KMS-11 (cell line): ENCODE data around the gene ADGRB2.

Experiments used
- H2AFZ ChIP-seq: fragments of 200-600 bp; sonication (generic); 2 replicates; pipeline ENCODE4 v1.6.1; 2016; ENCODE audit warnings: antibody characterized with exemption, mixed run types, low read depth
- H3K27ac ChIP-seq: fragments of 200-600 bp; sonication (generic); 2 replicates; pipeline ENCODE4 v1.6.1; 2016; ENCODE audit warnings: mild to moderate bottlenecking, mixed run types
- H3K27me3 ChIP-seq: fragments of 200-600 bp; sonication (generic); 2 replicates; pipeline ENCODE4 v1.6.1; 2017; ENCODE audit warnings: mild to moderate bottlenecking, low read depth, mixed run types, moderate library complexity; ENCODE audit not compliant: insufficient read depth
- H3K36me3 ChIP-seq: fragments of 200-600 bp; sonication (generic); 2 replicates; pipeline ENCODE4 v1.6.1; 2017; ENCODE audit warnings: mild to moderate bottlenecking, mixed run types; ENCODE audit not compliant: insufficient read depth
- H3K4me1 ChIP-seq: fragments of 200-600 bp; sonication (generic); 2 replicates; pipeline ENCODE4 v1.6.1; 2016; ENCODE audit warnings: mild to moderate bottlenecking, low read depth, mixed run types; ENCODE audit not compliant: poor library complexity, severe bottlenecking
- H3K4me2 ChIP-seq: fragments of 200-600 bp; sonication (generic); 2 replicates; pipeline ENCODE4 v1.7.0; 2016; ENCODE audit warnings: mild to moderate bottlenecking, mixed run types
- H3K4me3 ChIP-seq: fragments of 200-600 bp; sonication (generic); IDR thresholded peaks from 2 replicates; pipeline ENCODE4 v1.6.1; 2017; ENCODE audit warnings: low read depth, low read length, mixed read lengths; ENCODE audit not compliant: insufficient read depth
- H3K79me2 ChIP-seq: fragments of 200-600 bp; sonication (generic); 2 replicates; pipeline ENCODE4 v1.6.1; 2016; ENCODE audit warnings: low read depth, mixed run types; ENCODE audit not compliant: insufficient read depth
- H3K9ac ChIP-seq: fragments of 200-600 bp; sonication (generic); 2 replicates; pipeline ENCODE4 v1.6.1; 2016; ENCODE audit warnings: mild to moderate bottlenecking, mixed run types
- H4K20me1 ChIP-seq: fragments of 200-600 bp; sonication (generic); 2 replicates; pipeline ENCODE4 v1.6.1; 2016; ENCODE audit warnings: mild to moderate bottlenecking, mixed run types; ENCODE audit not compliant: insufficient read depth
- CTCF ChIP-seq: fragments of 200-600 bp; sonication (generic); conservative IDR thresholded peaks from 2 replicates; pipeline ENCODE4 v1.6.1; 2017; ENCODE audit warnings: low read depth, mild to moderate bottlenecking, antibody characterized with exemption, low read length, moderate library complexity, mixed read lengths

Gene ADGRB2

GRCh38 chr1:31702836-31703404 lies 61.2 kb downstream of the ADGRB2 start:
- Histone ChIP-seq H3K4me2 (no peak overlapping the region), H2AFZ (no peak overlapping the region), H3K4me1 (peaks cover 19% of the 10 kb centered on the region), H3K4me3 (no peak overlapping the region), H3K27me3 (0 out of 2 replicates have a peak, but pooled peaks cover 6% of the 10 kb centered on the region), H4K20me1 (no peaks in the 10 kb centered on the region), H3K79me2 (no peaks in the 10 kb centered on the region), H3K36me3 (no peaks in the 10 kb centered on the region), H3K9ac (no peak overlapping the region), H3K27ac (no peak overlapping the region)
- TF ChIP-seq CTCF = no peak

- H3K79me2 ChIP-seq = no peaks in the 10 kb centered on the region
- H2AFZ ChIP-seq = no peak overlapping the region
- no peaks in the 10 kb centered on the region for H3K27me3 ChIP-seq
- no peaks in the 10 kb centered on the region for H3K36me3 ChIP-seq
- H3K4me3 ChIP-seq = no peak overlapping the region
- H3K4me2 ChIP-seq = no peak overlapping the region
- no peak for TF ChIP-seq CTCF
- no peaks in the 10 kb centered on the region for H4K20me1 ChIP-seq
- peaks cover 19% of the 10 kb centered on the region for H3K4me1 ChIP-seq
- H3K27ac ChIP-seq = no peak overlapping the region
- H3K9ac ChIP-seq = no peak overlapping the region
Observed at GRCh38 chr1:31701091-31701736, 62.9 kb downstream of the ADGRB2 start.

GRCh38 chr1:31700468-31701090 lies 63.6 kb downstream of the ADGRB2 start:
- no peaks in the 10 kb centered on the region for H3K36me3 ChIP-seq
- no peak overlapping the region for H3K9ac ChIP-seq
- no peaks in the 10 kb centered on the region for H3K27me3 ChIP-seq
- TF ChIP-seq CTCF = no peak
- H3K27ac ChIP-seq = no peak overlapping the region
- no peaks in the 10 kb centered on the region for H3K79me2 ChIP-seq
- H4K20me1 ChIP-seq = no peaks in the 10 kb centered on the region
- H2AFZ ChIP-seq = no peak overlapping the region
- H3K4me3 ChIP-seq = no peak overlapping the region
- 0 out of 2 replicates have a peak overlapping the region, but pooled peaks have one; percentile 13 for H3K4me2 ChIP-seq
- peaks cover 18% of the 10 kb centered on the region for H3K4me1 ChIP-seq

GRCh38 chr1:31699341-31699891 lies 64.7 kb downstream of the ADGRB2 start:
- Histone ChIP-seq H3K4me3 (no peak overlapping the region), H3K27ac (no peak overlapping the region), H3K27me3 (no peaks in the 10 kb centered on the region), H3K79me2 (no peaks in the 10 kb centered on the region), H3K4me1 (peaks cover 11% of the 10 kb centered on the region), H3K36me3 (no peaks in the 10 kb centered on the region), H2AFZ (no peak overlapping the region), H3K9ac (no peak overlapping the region), H3K4me2 (no peak overlapping the region), H4K20me1 (no peaks in the 10 kb centered on the region)
- no peak for TF ChIP-seq CTCF
